ENCODE results near the gene COL11A2. TPM values are rescaled to one million over a fixed set of nuclear protein-coding genes. Genes with fewer than 3 reads are reported as not detected.
"Not testable (repeated sequence)": the region's sequence is repeated elsewhere in the genome, so short reads cannot be mapped to it uniquely, and the experiment has no call there.

The COL11A2 gene
- total RNA-seq, 1 experiment from 2014 or later: 0.91 TPM

DNA sequence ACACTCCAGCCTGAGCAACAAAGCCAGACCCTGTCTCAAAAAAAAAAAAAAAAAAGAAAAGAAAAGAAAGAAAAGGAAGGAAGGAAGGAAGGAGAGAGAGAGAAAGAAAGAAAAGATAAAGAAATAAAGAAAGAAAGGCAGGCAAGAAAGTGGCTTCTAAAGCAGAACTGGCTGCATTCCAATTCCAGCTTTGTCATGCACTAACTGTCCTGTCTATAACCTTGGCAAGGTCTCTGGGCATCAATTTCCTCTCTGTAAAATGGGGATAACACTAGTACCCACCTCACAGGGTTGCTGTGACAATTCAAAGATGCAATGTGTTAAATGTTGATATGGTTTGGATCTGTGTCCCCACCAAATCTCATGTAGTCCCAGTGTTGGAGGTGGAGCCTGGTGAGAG, 44.1 kb upstream of the COL11A2 start:
- POLR2A ChIA-PET: no interaction called here
- Mint-ChIP-seq H3K9me3 (ENCODE audit: unreplicated experiment) (no peaks in the 10 kb centered on the region), H3K27ac (ENCODE audit: low read depth, unreplicated experiment) (no peak overlapping the region), H3K4me1 (ENCODE audit: insufficient read depth, unreplicated experiment) (no peaks in the 10 kb centered on the region), H3K36me3 (ENCODE audit: insufficient read depth, unreplicated experiment) (no peaks in the 10 kb centered on the region), H3K27me3 (ENCODE audit: insufficient read depth, unreplicated experiment) (peaks cover 59% of the 10 kb centered on the region), H3K4me3 (ENCODE audit: unreplicated experiment) (no peak overlapping the region)
- intact Hi-C loops (cut with micrococcal nuclease): no loop called here
- no peak for DNase-seq (ENCODE audit: unreplicated experiment)
- CTCF ChIA-PET: interaction anchor here (0.6 to 1.5 kb wide), 4 partner anchors 8 to 87 kb away, joined by 3 to 5 read pairs (median 4); no protein-coding TSS in a partner anchor
- TF ChIP-seq, protein P1, sequence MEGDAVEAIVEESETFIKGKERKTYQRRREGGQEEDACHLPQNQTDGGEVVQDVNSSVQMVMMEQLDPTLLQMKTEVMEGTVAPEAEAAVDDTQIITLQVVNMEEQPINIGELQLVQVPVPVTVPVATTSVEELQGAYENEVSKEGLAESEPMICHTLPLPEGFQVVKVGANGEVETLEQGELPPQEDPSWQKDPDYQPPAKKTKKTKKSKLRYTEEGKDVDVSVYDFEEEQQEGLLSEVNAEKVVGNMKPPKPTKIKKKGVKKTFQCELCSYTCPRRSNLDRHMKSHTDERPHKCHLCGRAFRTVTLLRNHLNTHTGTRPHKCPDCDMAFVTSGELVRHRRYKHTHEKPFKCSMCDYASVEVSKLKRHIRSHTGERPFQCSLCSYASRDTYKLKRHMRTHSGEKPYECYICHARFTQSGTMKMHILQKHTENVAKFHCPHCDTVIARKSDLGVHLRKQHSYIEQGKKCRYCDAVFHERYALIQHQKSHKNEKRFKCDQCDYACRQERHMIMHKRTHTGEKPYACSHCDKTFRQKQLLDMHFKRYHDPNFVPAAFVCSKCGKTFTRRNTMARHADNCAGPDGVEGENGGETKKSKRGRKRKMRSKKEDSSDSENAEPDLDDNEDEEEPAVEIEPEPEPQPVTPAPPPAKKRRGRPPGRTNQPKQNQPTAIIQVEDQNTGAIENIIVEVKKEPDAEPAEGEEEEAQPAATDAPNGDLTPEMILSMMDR (IDR thresholded peaks at IDR 0.05; ENCODE audit: unreplicated experiment): no peak
- BruUV-seq (replicated peaks): no TSS peak

DNA sequence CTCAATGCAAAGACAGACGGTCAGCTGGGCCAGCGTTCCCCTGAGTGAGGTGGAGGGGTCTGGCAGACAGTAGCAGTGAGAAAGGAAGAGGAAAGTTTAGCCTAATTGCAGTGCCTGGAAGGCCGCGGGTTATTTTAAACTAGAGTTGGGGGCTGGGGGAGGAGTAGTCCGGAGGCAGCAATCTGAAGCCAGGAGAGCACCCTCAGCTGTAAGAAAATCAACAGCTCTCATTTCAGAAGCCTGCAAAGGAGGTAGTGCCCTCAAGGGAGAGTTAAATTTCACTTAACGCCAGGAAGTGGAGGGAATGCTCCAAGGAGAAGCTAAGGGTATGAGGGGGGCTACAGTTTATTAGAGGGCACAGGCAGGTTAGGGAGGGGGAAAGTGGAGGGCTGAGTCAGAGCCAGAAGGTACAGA, 43.0 kb upstream of the COL11A2 start:
- TF ChIP-seq, protein P1 (IDR thresholded peaks at IDR 0.05; ENCODE audit: unreplicated experiment): no peak
- Mint-ChIP-seq H3K36me3 (ENCODE audit: insufficient read depth, unreplicated experiment) (no peaks in the 10 kb centered on the region), H3K27me3 (ENCODE audit: insufficient read depth, unreplicated experiment) (peaks cover 61% of the 10 kb centered on the region), H3K27ac (ENCODE audit: low read depth, unreplicated experiment) (no peak overlapping the region), H3K4me3 (ENCODE audit: unreplicated experiment) (no peak overlapping the region), H3K9me3 (ENCODE audit: unreplicated experiment) (no peaks in the 10 kb centered on the region), H3K4me1 (ENCODE audit: insufficient read depth, unreplicated experiment) (no peaks in the 10 kb centered on the region)
- intact Hi-C loops (cut with micrococcal nuclease): no loop called here
- POLR2A ChIA-PET: no interaction called here
- BruUV-seq (replicated peaks): no TSS peak
- CTCF ChIA-PET: interaction anchor here (0.7 to 1.5 kb wide), 5 partner anchors 9 to 250 kb away, joined by 3 to 5 read pairs (median 4); no protein-coding TSS in a partner anchor
- DNase-seq (ENCODE audit: unreplicated experiment): no peak

DNA sequence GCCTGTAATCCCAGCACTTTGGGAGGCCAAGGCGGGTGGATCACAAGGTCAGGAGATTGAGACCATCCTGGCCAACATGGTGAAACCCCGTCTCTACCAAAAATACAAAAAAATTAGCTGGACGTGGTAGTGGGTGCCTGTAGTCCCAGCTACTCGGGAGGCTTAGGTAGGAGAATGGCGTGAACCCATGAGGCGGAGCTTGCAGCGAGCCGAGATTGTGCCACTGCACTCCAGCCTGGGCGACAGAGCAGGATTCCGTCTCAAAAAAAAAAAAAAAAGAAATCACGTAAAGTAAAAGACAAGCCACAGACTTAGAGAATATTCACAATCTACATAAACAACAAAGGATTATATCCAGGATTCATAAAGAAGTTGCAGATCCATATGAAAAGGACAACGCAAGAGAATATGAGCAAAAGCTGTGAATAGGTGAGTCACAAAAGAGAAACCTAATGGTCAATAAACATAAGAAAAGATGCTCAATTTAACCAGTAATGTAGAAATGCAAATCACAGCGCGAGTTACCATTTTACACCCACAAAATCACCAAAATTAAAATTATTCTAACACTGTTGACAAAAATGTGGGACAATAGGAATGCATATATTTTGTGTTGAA, 34.3 kb upstream of the COL11A2 start:
- H3K4me1 Mint-ChIP-seq (ENCODE audit: insufficient read depth, unreplicated experiment); intact Hi-C loops (cut with micrococcal nuclease); BruUV-seq (replicated peaks); H3K4me3 Mint-ChIP-seq (ENCODE audit: unreplicated experiment); H3K36me3 Mint-ChIP-seq (ENCODE audit: insufficient read depth, unreplicated experiment); DNase-seq (ENCODE audit: unreplicated experiment); H3K27ac Mint-ChIP-seq (ENCODE audit: low read depth, unreplicated experiment); H3K9me3 Mint-ChIP-seq (ENCODE audit: unreplicated experiment): not testable (repeated sequence)
- ChIA-PET POLR2A (interaction anchor here (0.6 to 1.0 kb wide), 3 partner anchors 21 to 1416 kb away, joined by 3 to 4 read pairs (median 3); no protein-coding TSS in a partner anchor), CTCF (interaction anchor here (0.6 to 1.0 kb wide), 2 partner anchors 107 to 240 kb away, joined by 3 read pairs; no protein-coding TSS in a partner anchor)
- H3K27me3 Mint-ChIP-seq (ENCODE audit: insufficient read depth, unreplicated experiment): peaks cover 66% of the 10 kb centered on the region

DNA sequence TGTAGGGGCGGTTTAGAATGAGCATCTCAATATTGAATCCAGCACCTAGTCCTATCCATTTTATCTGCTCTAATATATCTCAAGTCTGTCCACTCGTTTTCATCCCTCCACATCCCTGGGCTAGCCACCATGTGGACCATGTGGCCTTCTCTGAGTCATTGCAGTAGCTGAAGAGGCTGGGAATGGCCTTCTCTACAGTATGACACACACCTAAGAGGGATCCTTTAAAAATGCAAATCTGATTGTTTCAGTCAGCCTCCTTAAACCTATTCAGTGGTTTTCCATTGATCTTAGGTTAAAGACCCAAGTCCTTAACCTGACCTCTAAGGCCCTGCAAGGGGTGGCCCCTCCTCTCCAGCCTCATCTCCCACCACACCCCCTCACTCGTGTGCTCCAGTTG, 25.4 kb upstream of the COL11A2 start:
- intact Hi-C loops (cut with micrococcal nuclease): no loop called here
- Mint-ChIP-seq H3K36me3 (ENCODE audit: insufficient read depth, unreplicated experiment) (peaks cover 6% of the 10 kb centered on the region), H3K4me3 (ENCODE audit: unreplicated experiment) (no peak overlapping the region), H3K27ac (ENCODE audit: low read depth, unreplicated experiment) (no peak overlapping the region), H3K4me1 (ENCODE audit: insufficient read depth, unreplicated experiment) (peaks cover 17% of the 10 kb centered on the region), H3K9me3 (ENCODE audit: unreplicated experiment) (no peaks in the 10 kb centered on the region), H3K27me3 (ENCODE audit: insufficient read depth, unreplicated experiment) (peaks cover 59% of the 10 kb centered on the region)
- CTCF ChIA-PET: interaction anchor here (1.0 kb wide), 1 partner anchor 13 kb away, joined by 5 read pairs; the partner anchor contains the start of gene HSD17B8
- DNase-seq (ENCODE audit: unreplicated experiment): no peak
- TF ChIP-seq, protein P1 (IDR thresholded peaks at IDR 0.05; ENCODE audit: unreplicated experiment): no peak
- POLR2A ChIA-PET: interaction anchor here (2.0 kb wide), 1 partner anchor 9 kb away, joined by 11 read pairs; the partner anchor contains the start of gene RING1
- BruUV-seq (replicated peaks): no TSS peak

All from MCF 10A (cell line).